Kidney (tissue), 14 donors: Measurements from ENCODE around the gene SDF2. TPM values are rescaled to one million over a fixed set of nuclear protein-coding genes. Genes with fewer than 3 reads are reported as not detected.
A peak's percentile ranks its signal among the peaks of the same experiment; 100 is the strongest.

Experiments
- DNase-seq, 5 donors: peaks; one replicate each; pipeline ENCODE4 v3.0.0-alpha.2; 2013 to 2020
- FAIRE-seq: peaks from 2 replicates; lab custom pipeline; 2012; peaks lifted over from hg19 to GRCh38; lab: Jason Lieb, UNC
- H3K27ac ChIP-seq, 2 donors: one replicate each; pipeline ENCODE4 v1.7.0; 2013; ENCODE audit warnings: low read depth in 2 of 2, low read length in 2 of 2, inconsistent platforms in 1 of 2
- H3K27me3 ChIP-seq: one replicate; pipeline ENCODE4 v1.7.1; 2013; ENCODE audit warnings: low read length, inconsistent platforms; ENCODE audit not compliant: control insufficient read depth, insufficient read depth
- H3K36me3 ChIP-seq, 3 donors: one replicate each; pipeline versions ENCODE4 v1.7.0 to v1.7.1; 2013; ENCODE audit warnings: low read length in 3 of 3, control low read depth in 1 of 3, inconsistent platforms in 1 of 3; ENCODE audit not compliant: insufficient read depth in 3 of 3, control insufficient read depth in 2 of 3
- H3K4me1 ChIP-seq, 3 donors: one replicate each; pipeline versions ENCODE4 v1.7.0 to v1.7.1; 2013; ENCODE audit warnings: low read length in 3 of 3, inconsistent platforms in 1 of 3, low read depth in 1 of 3; ENCODE audit not compliant: control insufficient read depth in 2 of 3, insufficient read depth in 2 of 3
- H3K4me3 ChIP-seq, 3 donors: one replicate each; pipeline versions ENCODE4 v1.7.0 to v1.8.1; 2013; ENCODE audit warnings: low read length in 3 of 3, control low read depth in 1 of 3, inconsistent platforms in 1 of 3
- H3K9ac ChIP-seq, 3 donors: one replicate each; pipeline versions ENCODE4 v1.7.0 to v1.7.1; 2013; ENCODE audit warnings: low read length in 3 of 3, control low read depth in 1 of 3, inconsistent platforms in 1 of 3
- H3K9me3 ChIP-seq, 3 donors: one replicate each; pipeline versions ENCODE4 v1.7.0 to v1.7.1; 2013; ENCODE audit warnings: low read length in 3 of 3, control low read depth in 1 of 3, inconsistent platforms in 1 of 3; ENCODE audit not compliant: control insufficient read depth in 2 of 3, insufficient read depth in 1 of 3
- intact Hi-C: fragments of 100-400 bp; cut with DNase I; formaldehyde crosslinking; loops from one replicate; pipeline ENCODE4 v1.11.1; 2022
- polyA plus RNA-seq: library from polyadenylated mRNA; stranded (reverse); fragments of 350-450 nt; fragmentation: Illumina TruSeq; extraction: RNeasy Lipid Tissue Mini Kit (QIAGEN cat#74804); gene quantifications from one replicate; pipeline ENCODE4 v1.2.3, GENCODE V29; 2014; ENCODE audit warnings: low read depth, low replicate concordance; ENCODE audit not compliant: insufficient read depth
- total RNA-seq: library from RNA; stranded (reverse); fragmentation: NEBNext Ultra II Directional; extraction: Animal tissue kit (Norgen Biotek cat#: 25700); gene quantifications from one replicate; pipeline ENCODE4 v1.2.1, GENCODE V29; 2021
- TF ChIP-seq, protein P1 (sequence below): IDR thresholded peaks from 3 replicates; pipeline ENCODE4 v1.5.1; 2012; ENCODE audit warnings: mild to moderate bottlenecking, moderate library complexity, borderline replicate concordance; ENCODE audit not compliant: insufficient read depth; ENCODE audit errors: extremely low read depth
- donor health status: control.
- donor health status: control.
- donor health status: control.
- donor health status: control.
- donor health status: control.
- donor health status: DM: yes; HTN: yes; CAD: no.
- donor health status: Normal renal cell carcinoma (clear cell type).

SDF2 gene
- total and polyA plus RNA-seq, 2 donors from 2014 or later: 54.3 to 101 TPM

- Histone ChIP-seq H3K4me1 (peaks cover 0 to under 1% (median 0%) of the 10 kb centered on the region in 3 donors), H3K9me3 (no peaks in the 10 kb centered on the region), H3K4me3 (no peak overlapping the region), H3K27me3 (no peaks in the 10 kb centered on the region), H3K36me3 (peaks cover 7 to 48% (median 46%) of the 10 kb centered on the region in 3 donors), H3K9ac (no peak overlapping the region), H3K27ac (no peak overlapping the region)
- FAIRE-seq (no peak), DNase-seq (no peak)
- TF ChIP-seq, protein P1, sequence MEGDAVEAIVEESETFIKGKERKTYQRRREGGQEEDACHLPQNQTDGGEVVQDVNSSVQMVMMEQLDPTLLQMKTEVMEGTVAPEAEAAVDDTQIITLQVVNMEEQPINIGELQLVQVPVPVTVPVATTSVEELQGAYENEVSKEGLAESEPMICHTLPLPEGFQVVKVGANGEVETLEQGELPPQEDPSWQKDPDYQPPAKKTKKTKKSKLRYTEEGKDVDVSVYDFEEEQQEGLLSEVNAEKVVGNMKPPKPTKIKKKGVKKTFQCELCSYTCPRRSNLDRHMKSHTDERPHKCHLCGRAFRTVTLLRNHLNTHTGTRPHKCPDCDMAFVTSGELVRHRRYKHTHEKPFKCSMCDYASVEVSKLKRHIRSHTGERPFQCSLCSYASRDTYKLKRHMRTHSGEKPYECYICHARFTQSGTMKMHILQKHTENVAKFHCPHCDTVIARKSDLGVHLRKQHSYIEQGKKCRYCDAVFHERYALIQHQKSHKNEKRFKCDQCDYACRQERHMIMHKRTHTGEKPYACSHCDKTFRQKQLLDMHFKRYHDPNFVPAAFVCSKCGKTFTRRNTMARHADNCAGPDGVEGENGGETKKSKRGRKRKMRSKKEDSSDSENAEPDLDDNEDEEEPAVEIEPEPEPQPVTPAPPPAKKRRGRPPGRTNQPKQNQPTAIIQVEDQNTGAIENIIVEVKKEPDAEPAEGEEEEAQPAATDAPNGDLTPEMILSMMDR: no peak
- intact Hi-C loops: no loop called here
Measured at GRCh38 chr17:28669918-28670317, 8.2 kb upstream of the SDF2 start.

- FAIRE-seq: no peak
- Histone ChIP-seq H3K9ac (no peak overlapping the region), H3K27ac (no peak overlapping the region), H3K9me3 (no peaks in the 10 kb centered on the region), H3K36me3 (peaks cover 4 to 30% (median 27%) of the 10 kb centered on the region in 3 donors), H3K27me3 (no peaks in the 10 kb centered on the region), H3K4me3 (no peak overlapping the region), H3K4me1 (peaks cover 5 to 9% (median 9%) of the 10 kb centered on the region in 3 donors)
- TF ChIP-seq, protein P1: no peak
- intact Hi-C loops: no loop called here
- DNase-seq: peak in 2 of 5 donors; percentile 7 to 11
Measured at GRCh38 chr17:28667870-28668269, 6.2 kb upstream of the SDF2 start.

DNA sequence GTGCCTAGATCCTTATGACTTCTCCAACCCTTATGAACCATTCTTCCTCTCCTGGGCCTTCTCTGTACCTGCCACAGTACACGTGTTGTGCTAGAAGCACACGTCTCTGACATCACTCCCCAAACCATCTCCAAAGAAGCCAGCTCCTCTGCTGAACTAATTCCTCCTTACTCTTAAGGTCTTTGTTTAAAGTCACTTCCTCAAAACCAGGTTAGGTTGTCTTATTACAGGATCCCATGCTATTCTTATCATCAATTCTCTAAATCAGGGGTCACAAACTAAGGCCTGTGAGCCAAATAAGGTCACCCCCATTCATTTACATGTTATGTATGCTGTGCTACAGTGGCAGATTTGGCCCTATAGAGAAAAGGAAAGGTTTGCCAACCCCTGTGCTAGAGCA lies 4.3 kb upstream of the SDF2 start:
- Histone ChIP-seq H3K27me3 (no peaks in the 10 kb centered on the region), H3K36me3 (peaks cover 2 to 18% (median 9%) of the 10 kb centered on the region in 3 donors), H3K4me3 (no peak overlapping the region), H3K4me1 (peaks cover 5 to 11% (median 9%) of the 10 kb centered on the region in 3 donors), H3K27ac (no peak overlapping the region), H3K9ac (no peak overlapping the region), H3K9me3 (no peaks in the 10 kb centered on the region)
- FAIRE-seq: no peak
- DNase-seq: no peak
- TF ChIP-seq, protein P1: no peak
- intact Hi-C loops: no loop called here

DNA sequence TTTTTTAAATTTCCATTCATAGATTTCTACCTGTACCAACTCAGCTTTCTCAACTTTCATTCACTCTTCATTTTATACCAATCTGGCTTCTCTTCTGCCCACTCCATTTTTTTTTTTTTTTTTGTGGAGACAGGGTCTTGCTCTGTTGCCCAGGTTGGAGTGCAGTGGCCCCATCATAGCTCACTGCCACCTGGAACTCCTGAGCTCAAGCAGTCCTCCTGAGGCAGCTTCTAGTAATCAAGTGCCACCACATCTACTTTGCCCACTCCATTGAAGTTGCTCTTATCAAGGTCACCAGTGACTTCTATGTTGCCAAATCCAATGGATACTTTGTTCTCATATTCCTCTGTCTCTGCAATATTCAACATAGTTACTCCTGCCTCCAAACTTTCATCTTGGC lies 2.0 kb upstream of the SDF2 start:
- no peak for DNase-seq
- Histone ChIP-seq H3K4me3 (peak overlapping the region in 1 of 3 donors; percentile 95), H3K27me3 (no peaks in the 10 kb centered on the region), H3K9me3 (no peaks in the 10 kb centered on the region), H3K4me1 (peaks cover 5 to 16% (median 12%) of the 10 kb centered on the region in 3 donors), H3K9ac (no peak overlapping the region), H3K27ac (no peak overlapping the region), H3K36me3 (peaks cover 0 to 11% (median 0%) of the 10 kb centered on the region in 3 donors)
- FAIRE-seq: no peak
- intact Hi-C loops: no loop called here
- TF ChIP-seq, protein P1: no peak
